Measurements from ENCODE around the gene CHFR.
"Not testable (repeated sequence)": the region's sequence is repeated elsewhere in the genome, so short reads cannot be mapped to it uniquely, and the experiment has no call there.

Gene CHFR, protein sequence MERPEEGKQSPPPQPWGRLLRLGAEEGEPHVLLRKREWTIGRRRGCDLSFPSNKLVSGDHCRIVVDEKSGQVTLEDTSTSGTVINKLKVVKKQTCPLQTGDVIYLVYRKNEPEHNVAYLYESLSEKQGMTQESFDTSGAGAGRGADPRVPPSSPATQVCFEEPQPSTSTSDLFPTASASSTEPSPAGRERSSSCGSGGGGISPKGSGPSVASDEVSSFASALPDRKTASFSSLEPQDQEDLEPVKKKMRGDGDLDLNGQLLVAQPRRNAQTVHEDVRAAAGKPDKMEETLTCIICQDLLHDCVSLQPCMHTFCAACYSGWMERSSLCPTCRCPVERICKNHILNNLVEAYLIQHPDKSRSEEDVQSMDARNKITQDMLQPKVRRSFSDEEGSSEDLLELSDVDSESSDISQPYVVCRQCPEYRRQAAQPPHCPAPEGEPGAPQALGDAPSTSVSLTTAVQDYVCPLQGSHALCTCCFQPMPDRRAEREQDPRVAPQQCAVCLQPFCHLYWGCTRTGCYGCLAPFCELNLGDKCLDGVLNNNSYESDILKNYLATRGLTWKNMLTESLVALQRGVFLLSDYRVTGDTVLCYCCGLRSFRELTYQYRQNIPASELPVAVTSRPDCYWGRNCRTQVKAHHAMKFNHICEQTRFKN
- 78.7 to 137 (median 92.2) reads per million in 9 experiments for total RNA-seq

DNA sequence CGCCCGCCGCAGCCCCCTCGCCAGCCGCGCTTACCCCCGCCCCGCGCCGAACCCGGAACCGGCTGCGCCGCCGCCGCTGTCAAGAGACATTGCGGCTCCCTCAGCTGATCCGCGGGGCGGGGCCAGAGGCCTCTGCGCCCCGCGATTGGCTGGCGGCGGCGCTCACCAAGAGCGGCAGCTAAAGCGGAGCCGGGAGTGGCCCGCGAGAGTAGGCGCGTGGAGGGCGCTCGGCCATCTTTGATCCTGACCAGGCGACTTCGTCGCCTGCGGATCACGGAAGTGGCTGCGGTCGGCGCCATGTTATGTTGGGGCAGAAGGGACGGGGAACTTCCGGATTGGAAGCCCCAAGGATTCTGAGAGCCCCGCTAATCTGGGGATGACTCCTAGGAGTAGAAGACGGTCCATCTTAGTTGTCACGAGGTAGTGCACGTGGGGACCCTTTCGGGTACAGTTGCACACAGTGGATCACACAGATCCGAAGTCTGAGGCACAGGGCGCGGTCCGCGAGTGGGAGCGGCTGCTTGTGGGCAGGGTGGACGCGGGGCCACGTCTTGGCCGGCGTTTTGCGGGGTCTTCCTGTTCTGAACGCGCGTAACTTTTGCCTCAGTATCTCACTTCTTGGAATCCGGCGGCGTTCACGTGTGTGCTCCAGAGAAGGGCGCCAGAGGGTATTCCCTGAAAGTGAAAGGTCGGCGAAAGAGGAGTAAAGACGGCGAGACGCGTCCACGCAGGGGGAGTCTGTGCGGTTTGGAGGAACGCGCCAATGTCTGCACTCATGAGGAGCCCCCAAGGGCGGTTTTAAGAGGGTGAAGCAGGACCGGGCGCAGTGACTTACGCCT lies at the start of gene CHFR:
CHFR (minus strand) TSS at position 93 of the 839 bp plus-strand sequence. CDS start 277 bp downstream, outside the sequence.
- Mint-ChIP-seq H3K27me3 (no peaks in the 10 kb centered on the region), H3K4me3 (peak within 1 kb of the TSS; percentile 92 to 99), H3K27ac (peak within 1 kb of the TSS; percentile 99 to 100), H3K4me1 (ENCODE audit: low read depth in 2 of 2) (peaks cover 16 to 21% of the 10 kb centered on the region in 2 donors), H3K9me3 (no peaks in the 10 kb centered on the region), H3K36me3 (ENCODE audit: insufficient read depth) (peaks cover 25% of the 10 kb centered on the region)
- DNase-seq (peak; percentile 86 to 92 (median 90)), ATAC-seq (replicated peaks) (peak; percentile 96)

DNA sequence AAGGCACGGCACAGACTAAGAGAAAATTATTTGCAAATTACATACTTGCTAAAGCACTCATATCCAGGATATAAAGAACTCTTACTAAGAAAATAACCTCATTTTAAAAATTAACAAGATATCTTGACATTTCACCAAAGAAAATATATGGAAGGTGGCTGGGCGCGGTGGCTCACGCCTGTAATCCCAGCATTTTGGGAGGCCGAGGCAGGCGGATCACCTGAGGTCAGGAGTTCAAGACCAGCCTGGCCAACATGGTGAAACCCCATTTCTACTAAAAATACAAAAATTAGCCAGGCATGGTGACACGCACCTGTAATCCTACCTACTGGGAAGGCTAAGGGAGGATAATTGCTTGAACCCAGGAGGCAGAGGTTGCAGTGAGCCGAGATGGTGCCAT lies 49.5 kb upstream of the CHFR start:
- not testable (repeated sequence) for H3K4me3 Mint-ChIP-seq, H3K9me3 Mint-ChIP-seq

DNA sequence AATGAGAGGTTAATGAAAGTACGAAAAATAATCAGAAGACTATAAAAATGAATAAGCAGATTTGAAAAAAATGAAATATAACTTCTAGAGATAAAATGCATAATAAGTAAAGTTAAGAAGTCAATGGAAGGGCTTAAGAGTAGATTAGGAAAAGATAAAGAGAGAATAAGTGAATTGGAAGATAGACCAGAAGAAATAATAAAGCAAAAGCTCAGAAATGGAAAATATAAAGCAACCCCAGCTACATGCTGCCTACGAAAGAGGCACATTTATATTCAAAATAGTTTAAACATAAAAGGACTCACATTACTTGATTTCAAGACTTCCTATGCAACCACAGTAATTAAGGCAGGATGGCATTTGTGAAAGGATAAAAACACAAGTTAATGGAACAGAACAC lies 48.8 kb upstream of the CHFR start:
- DNase-seq, result no peak
- Mint-ChIP-seq H3K9me3 (peaks cover 9 to 13% of the 10 kb centered on the region in 2 donors), H3K4me1 (ENCODE audit: low read depth in 2 of 2) (no peaks in the 10 kb centered on the region), H3K4me3 (no peak overlapping the region), H3K27me3 (no peaks in the 10 kb centered on the region), H3K27ac (no peak overlapping the region), H3K36me3 (ENCODE audit: insufficient read depth) (peaks cover 3% of the 10 kb centered on the region)
- ATAC-seq (replicated peaks), result no peak

More for the DNA sequence above, 49.5 kb upstream of the CHFR start:
- H3K4me1 Mint-ChIP-seq (ENCODE audit: low read depth in 2 of 2); H3K27me3 Mint-ChIP-seq; ATAC-seq (replicated peaks); H3K36me3 Mint-ChIP-seq (ENCODE audit: insufficient read depth); H3K27ac Mint-ChIP-seq; DNase-seq: not testable (repeated sequence)

DNA sequence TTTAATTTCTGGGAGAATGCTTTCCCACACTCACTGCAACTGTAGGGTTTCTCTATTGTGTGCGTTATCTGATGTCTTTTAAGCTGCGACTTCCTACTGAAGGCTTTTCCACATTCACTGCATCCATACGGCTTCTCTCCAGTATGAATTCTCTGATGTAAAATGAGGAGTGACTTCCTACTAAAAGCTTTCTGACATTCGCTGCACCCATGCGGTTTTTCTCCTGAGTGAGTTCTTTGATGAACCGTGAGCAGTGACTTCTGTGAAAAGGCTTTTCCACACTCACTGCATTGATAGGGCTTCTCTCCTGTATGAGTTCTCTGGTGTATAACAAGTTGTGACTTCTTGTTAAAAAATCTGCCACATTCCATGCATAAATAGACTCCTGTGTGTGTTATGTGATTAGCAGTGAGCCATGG lies 39.0 kb upstream of the CHFR start:
- no peak overlapping the region for H3K4me3 Mint-ChIP-seq
- peaks cover 13 to 29% of the 10 kb centered on the region in 2 donors for H3K9me3 Mint-ChIP-seq
- H3K27ac Mint-ChIP-seq, result no peak overlapping the region
- no peaks in the 10 kb centered on the region for H3K36me3 Mint-ChIP-seq (ENCODE audit: insufficient read depth)
- DNase-seq (no peak), ATAC-seq (replicated peaks) (no peak)
- H3K27me3 Mint-ChIP-seq, result no peaks in the 10 kb centered on the region
- H3K4me1 Mint-ChIP-seq (ENCODE audit: low read depth in 2 of 2), result no peaks in the 10 kb centered on the region

DNA sequence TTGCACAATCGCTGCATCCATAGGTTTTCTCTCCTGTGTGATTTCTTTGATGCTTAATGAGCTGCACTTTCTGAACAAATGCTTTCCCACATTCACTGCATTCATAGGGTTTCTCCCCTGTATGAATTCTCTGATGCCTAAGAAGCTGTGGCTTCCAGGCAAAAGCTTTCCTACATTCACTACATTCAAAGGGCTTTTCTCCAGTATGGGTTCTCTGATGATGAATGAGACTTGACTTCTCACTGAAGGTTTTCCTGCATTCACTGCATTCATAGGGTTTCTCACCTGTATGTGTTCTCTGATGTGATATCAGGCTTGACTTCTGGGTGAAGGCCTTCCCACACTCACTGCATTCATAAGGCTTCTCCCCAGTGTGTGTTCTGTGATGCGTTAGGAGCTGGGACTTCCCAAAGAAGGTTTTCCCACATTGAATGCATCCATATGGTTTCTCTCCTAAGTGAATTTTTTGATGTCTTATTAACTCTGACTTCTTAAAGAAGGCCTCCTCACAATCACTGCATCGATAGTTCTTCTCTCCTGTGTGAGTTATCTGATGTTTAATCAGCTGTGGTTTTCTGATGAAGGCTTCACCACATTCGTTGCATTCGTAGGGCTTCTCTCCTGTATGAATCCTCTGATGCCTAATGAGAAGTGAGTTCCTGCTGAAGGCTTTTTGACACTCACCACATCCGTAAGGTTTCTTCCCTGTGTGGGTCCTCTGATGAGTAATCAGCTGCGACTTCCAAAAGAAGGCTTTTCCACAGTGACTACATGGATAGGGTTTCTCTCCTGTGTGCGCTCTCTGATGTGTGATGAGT lies 38.4 kb upstream of the CHFR start:
- H3K27ac Mint-ChIP-seq, result no peak overlapping the region
- ATAC-seq (replicated peaks) (no peak), DNase-seq (no peak)
- no peaks in the 10 kb centered on the region for H3K4me1 Mint-ChIP-seq (ENCODE audit: low read depth in 2 of 2)
- no peaks in the 10 kb centered on the region for H3K36me3 Mint-ChIP-seq (ENCODE audit: insufficient read depth)
- H3K27me3 Mint-ChIP-seq, result no peaks in the 10 kb centered on the region
- H3K4me3 Mint-ChIP-seq, result no peak overlapping the region
- peaks cover 11 to 24% of the 10 kb centered on the region in 2 donors for H3K9me3 Mint-ChIP-seq

DNA sequence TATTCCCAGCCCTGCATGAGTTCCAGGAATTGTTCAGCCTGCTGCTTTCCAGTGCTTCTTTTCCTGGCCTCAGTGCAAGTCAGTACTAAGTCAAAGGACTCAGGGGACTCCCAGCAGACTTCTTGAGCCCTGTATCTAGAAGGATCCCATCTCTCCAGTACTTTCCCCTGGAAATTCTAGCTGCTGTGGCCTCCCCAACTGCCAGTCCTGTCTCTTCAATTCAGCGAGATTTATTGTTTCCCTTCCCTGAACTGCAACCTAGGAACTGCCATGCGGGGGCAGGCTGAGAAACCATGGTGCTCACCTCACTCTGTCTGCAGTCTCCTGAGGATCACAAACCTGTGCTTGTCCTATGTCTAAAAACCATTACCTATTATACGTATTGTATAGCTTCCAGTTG lies 37.0 kb upstream of the CHFR start:
- Mint-ChIP-seq H3K4me3 (no peak overlapping the region), H3K27ac (no peak overlapping the region), H3K4me1 (ENCODE audit: low read depth in 2 of 2) (no peaks in the 10 kb centered on the region), H3K9me3 (peaks cover 8 to 24% of the 10 kb centered on the region in 2 donors), H3K36me3 (ENCODE audit: insufficient read depth) (no peaks in the 10 kb centered on the region), H3K27me3 (no peaks in the 10 kb centered on the region)
- ATAC-seq (replicated peaks), result no peak
- no peak for DNase-seq

DNA sequence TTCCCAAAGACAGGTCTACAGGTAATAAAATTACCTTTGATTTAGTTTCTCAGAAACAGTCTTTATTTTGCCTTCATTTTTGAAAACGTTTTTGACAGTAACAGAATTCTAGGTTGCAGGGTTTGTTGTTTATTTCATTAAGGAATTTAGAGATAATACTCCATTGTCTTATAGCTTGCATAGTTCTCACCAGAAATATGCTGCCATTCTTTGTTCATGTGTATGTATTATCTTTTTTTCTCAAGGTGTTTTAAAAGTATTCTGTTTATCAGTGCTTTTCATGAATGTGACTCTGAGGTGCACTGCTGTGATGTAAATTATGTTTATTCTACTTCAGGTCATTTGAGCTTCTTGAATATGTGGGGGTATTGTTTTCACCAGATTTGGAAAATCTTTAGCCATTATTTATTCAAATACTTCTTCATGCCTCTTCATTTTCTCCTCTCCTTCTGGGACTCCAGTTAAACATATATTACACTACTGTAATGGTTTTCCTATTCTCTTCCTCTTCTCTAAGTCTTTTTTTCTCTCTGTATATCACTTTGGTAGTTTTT lies 36.0 kb upstream of the CHFR start:
- Mint-ChIP-seq H3K27ac (no peak overlapping the region), H3K4me1 (ENCODE audit: low read depth in 2 of 2) (no peaks in the 10 kb centered on the region), H3K9me3 (peaks cover 7 to 24% of the 10 kb centered on the region in 2 donors), H3K4me3 (no peak overlapping the region), H3K27me3 (no peaks in the 10 kb centered on the region), H3K36me3 (ENCODE audit: insufficient read depth) (no peaks in the 10 kb centered on the region)
- ATAC-seq (replicated peaks) (no peak), DNase-seq (no peak)

DNA sequence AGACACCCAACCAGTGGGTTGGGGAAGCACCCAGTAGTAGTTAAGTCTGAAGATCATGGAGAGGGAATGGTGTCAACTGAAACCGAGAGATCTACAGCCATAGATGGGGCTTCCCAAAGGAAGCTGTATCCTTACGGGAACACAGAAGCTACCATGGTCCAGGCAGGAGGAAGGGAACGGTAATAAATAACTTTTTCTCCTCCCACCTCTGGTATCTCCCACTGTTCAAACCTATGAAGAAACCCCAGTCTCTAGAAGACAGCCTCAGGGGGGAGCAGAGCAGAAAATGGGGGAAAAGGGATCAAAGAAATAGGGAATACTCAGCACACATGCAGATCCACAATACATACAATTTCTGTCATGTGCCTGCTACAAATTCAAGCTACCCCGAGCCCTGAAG lies 35.3 kb upstream of the CHFR start:
- no peak for ATAC-seq (replicated peaks)
- Mint-ChIP-seq H3K4me1 (ENCODE audit: low read depth in 2 of 2) (no peaks in the 10 kb centered on the region), H3K9me3 (peaks cover 7 to 24% of the 10 kb centered on the region in 2 donors), H3K36me3 (ENCODE audit: insufficient read depth) (no peaks in the 10 kb centered on the region), H3K27ac (no peak overlapping the region), H3K27me3 (no peaks in the 10 kb centered on the region), H3K4me3 (no peak overlapping the region)
- DNase-seq, result no peak

DNA sequence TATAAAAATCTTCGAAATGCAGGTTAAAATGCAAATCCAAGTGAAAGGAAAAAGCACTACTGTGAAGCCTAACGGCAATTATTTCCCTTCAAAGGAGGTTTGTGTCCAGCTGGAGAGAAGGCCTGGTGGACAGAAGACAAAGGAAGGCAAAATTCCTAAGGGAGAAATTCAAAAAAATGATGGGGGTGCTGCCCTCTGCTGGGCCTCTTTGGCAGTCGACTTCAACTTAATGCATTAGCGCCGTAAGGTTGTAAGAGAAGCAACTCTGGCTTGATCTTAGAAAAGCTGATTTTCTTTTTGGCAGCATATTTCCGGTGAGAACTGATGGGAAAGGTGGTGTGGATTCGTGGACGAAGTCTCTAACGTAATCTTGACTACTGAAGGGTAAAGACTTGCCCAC lies 34.3 kb upstream of the CHFR start:
- no peak overlapping the region for H3K27ac Mint-ChIP-seq

DNA sequence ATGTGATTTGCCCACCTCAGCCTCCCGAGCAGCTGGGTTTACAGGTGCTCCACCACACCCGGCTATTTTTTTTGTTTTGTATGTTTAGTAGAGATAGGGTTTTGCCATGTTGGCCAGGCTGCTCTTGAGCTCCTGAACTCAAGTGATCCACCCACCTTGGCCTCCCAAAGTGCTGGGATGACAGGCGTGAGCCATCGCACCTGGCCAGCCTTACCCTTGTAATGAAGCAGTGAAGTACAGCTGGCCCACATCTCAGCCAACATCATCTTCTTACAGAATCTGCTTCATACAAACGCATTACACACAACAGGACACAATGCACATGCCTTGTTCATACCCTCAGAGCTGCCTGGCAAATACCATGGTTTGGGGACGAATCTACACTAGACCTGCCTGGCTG lies 31.3 kb upstream of the CHFR start:
- Mint-ChIP-seq H3K4me1 (ENCODE audit: low read depth in 2 of 2) (no peaks in the 10 kb centered on the region), H3K9me3 (peaks cover 8 to 12% of the 10 kb centered on the region in 2 donors), H3K36me3 (ENCODE audit: insufficient read depth) (no peaks in the 10 kb centered on the region), H3K27ac (no peak overlapping the region), H3K4me3 (no peak overlapping the region), H3K27me3 (no peaks in the 10 kb centered on the region)
- no peak for ATAC-seq (replicated peaks)
- no peak for DNase-seq

More for the DNA sequence above, 34.3 kb upstream of the CHFR start:
- Mint-ChIP-seq H3K4me1 (ENCODE audit: low read depth in 2 of 2) (no peaks in the 10 kb centered on the region), H3K36me3 (ENCODE audit: insufficient read depth) (no peaks in the 10 kb centered on the region), H3K9me3 (peaks cover 7 to 24% of the 10 kb centered on the region in 2 donors), H3K27me3 (no peaks in the 10 kb centered on the region), H3K4me3 (no peak overlapping the region)
- ATAC-seq (replicated peaks) (no peak), DNase-seq (no peak)

DNA sequence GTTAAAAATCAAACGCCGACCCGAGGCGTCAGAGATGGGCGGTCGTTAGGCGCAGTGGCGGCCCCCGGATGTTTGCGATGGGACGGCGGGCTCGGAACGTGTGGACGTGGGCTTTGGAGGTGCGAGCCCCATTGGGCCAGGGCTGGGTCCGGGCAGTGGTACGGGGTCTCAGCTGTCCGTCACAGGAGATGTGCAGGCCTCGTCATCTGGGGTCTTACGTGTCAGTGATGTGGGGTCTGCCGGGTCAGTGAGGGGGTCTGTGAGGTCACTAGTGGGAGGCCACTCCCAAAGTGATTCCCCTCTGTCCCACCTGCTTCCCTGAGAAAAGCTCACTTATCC lies 21.6 kb upstream of the CHFR start:
- no peaks in the 10 kb centered on the region for H3K27me3 Mint-ChIP-seq

DNA sequence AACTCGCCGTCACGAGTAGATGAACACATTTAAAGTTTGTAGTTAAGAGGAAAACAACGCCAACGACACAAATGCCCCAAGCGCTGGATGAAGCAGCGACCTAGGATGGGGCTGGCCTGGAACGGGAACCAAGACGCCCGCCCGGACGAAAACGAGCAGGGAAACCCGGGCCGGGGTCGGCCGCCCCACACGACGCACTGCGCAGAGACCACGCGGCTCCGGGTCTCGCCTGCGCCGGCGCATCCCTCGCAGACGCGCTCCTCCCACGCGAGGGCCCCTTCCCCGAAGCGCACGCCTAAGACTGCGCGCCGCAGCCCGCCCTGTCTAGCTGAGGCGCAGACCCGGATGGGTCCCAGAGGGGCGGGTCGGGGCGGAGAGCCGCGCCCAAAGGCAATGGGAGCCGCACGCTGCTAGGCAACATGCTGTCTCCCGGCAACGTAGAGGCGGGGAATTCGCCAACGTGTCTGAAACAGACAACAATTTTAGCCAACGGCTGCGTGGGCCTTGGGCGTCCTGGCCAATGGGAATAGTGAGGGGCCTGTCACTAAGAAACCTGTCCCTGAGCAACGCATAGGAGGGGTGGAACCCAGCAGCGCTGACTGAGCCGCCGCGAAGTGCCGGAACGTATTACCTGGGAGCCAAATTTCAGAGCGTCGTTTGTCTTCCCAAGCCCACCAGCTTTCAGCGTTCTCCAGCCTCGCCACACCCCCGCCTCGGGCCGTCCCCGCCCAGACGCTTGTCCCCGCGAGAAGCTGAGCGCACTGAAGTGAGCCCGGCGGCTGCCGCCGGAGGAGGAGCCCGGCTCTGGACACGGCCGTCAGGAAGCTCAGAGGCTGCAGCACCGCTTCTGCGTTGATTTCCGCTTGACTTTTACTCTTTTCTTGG lies 21.0 kb upstream of the CHFR start:
- DNase-seq, result peak; percentile 87 to 89 (median 89)
- H3K27me3 Mint-ChIP-seq, result no peaks in the 10 kb centered on the region
- H3K4me3 Mint-ChIP-seq, result peak overlapping the region; percentile 83 to 85
- H3K27ac Mint-ChIP-seq, result peak overlapping the region; percentile 91 to 94
- peaks cover 0 to 2% of the 10 kb centered on the region in 2 donors for H3K9me3 Mint-ChIP-seq
- peaks cover 19% of the 10 kb centered on the region for H3K36me3 Mint-ChIP-seq (ENCODE audit: insufficient read depth)
- H3K4me1 Mint-ChIP-seq (ENCODE audit: low read depth in 2 of 2), result peaks cover 4 to 11% of the 10 kb centered on the region in 2 donors
- ATAC-seq (replicated peaks), result peak; percentile 90

More for the DNA sequence above, 21.6 kb upstream of the CHFR start:
- Mint-ChIP-seq H3K4me3 (peak overlapping the region; percentile 83 to 85), H3K36me3 (ENCODE audit: insufficient read depth) (peaks cover 16% of the 10 kb centered on the region), H3K27ac (peak overlapping the region; percentile 91 to 94), H3K9me3 (peaks cover 3% of the 10 kb centered on the region in 2 donors), H3K4me1 (ENCODE audit: low read depth in 2 of 2) (peaks cover 4 to 11% of the 10 kb centered on the region in 2 donors)
- no peak for DNase-seq
- no peak for ATAC-seq (replicated peaks)
